C4-2B (cell line): Measurements from ENCODE around the gene GAB3.

Experiments used
- ZFX ChIP-seq: fragments of 450-650 bp; IDR thresholded peaks from 2 replicates; pipeline ENCODE4 v1.6.1; 2017
- TF ChIP-seq, protein P1 (sequence below): fragments of 450-650 bp; conservative IDR thresholded peaks from 2 replicates; pipeline ENCODE4 v1.5.1; 2017; ENCODE audit warnings: mild to moderate bottlenecking

- TF ChIP-seq, protein P1, sequence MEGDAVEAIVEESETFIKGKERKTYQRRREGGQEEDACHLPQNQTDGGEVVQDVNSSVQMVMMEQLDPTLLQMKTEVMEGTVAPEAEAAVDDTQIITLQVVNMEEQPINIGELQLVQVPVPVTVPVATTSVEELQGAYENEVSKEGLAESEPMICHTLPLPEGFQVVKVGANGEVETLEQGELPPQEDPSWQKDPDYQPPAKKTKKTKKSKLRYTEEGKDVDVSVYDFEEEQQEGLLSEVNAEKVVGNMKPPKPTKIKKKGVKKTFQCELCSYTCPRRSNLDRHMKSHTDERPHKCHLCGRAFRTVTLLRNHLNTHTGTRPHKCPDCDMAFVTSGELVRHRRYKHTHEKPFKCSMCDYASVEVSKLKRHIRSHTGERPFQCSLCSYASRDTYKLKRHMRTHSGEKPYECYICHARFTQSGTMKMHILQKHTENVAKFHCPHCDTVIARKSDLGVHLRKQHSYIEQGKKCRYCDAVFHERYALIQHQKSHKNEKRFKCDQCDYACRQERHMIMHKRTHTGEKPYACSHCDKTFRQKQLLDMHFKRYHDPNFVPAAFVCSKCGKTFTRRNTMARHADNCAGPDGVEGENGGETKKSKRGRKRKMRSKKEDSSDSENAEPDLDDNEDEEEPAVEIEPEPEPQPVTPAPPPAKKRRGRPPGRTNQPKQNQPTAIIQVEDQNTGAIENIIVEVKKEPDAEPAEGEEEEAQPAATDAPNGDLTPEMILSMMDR = no peak
- TF ChIP-seq ZFX = no peak
Measured at GRCh38 chrX:154734061-154734781, 16.7 kb downstream of the GAB3 start.
